ENCODE results near the gene XRCC2.
"Not testable (repeated sequence)": the region's sequence is repeated elsewhere in the genome, so short reads cannot be mapped to it uniquely, and the experiment has no call there.

The XRCC2 gene

GRCh38 chr7:152664636-152665035, 11.3 kb downstream of the XRCC2 start:
- DNase-seq (ENCODE audit: low read depth in 2 of 2), result no peak

GRCh38 chr7:152663931-152664330, 12.0 kb downstream of the XRCC2 start:
- no peak for DNase-seq (ENCODE audit: low read depth in 2 of 2)

DNA sequence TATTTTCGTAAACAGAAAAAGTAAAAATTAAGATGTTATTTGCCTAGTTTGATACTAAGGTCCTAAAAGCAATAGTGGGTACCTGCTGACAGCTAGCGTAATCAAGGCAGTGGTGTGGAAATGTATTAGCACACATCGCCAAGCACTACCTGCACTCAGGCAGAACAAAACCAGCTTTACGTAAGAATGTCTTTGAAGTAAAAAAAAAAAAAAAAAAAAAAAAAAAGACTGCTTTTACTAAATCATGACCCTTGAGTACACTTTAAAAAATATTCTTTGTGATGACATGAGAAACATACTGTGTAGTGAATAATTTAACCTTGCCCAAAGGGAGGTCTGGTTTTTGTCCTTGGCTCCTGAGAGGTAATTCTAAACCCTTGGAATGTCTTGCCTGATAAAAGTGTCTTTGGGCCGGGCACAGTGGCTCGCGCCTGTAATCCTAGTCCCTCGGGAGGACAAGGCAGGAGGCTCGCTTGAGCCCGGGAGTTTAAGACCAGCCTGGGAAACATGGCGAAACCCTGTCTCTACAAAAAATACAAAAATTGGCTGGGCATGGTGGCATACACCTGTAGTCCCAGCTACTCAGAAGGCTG, 12.7 kb downstream of the XRCC2 start:
- DNase-seq (ENCODE audit: low read depth in 2 of 2), result no peak

DNA sequence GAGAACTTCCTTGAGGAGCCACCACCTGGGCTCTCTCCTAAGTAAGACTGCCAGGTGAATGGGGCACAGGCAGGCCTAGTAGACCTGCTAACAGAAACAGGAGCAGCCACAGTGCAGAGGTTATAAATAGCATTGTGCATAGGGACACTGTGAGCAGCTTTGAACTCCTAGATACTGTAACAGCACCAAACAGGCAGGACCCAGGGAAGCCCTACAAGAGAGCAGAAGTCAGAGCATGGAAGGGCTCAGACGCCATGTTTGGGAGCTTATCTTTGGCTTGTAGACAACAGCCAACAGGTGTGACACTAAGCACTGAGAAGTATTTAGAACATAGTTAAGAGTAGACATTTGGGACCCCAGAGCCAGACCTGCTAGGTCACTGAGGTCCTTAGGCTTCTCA, 14.5 kb downstream of the XRCC2 start:
- no peak for DNase-seq (ENCODE audit: low read depth in 2 of 2)

DNA sequence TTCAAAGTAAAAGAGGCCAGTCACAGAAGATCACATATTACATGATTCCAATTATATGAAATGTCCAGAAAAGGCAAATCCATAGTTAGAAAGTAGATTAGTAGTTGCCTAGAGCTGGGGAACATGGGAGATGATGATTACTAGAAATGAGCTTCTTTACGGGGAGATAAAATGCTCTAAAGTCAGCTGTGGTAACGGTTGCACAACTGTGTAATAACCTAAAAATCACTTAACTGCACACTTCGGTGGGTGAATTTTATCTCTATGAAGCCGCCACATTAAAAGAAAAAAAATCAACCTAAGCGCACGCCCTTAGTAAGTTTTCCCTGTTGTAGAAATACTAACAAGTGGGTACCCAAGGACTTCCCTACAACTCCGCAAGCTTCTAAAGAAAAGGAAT, 15.9 kb downstream of the XRCC2 start:
- DNase-seq (ENCODE audit: low read depth in 2 of 2), result no peak

- DNase-seq (ENCODE audit: low read depth in 2 of 2), result no peak
These were observed 21.0 kb downstream of the XRCC2 start for GRCh38 chr7:152654971-152655370.

GRCh38 chr7:152649220-152649619, 26.7 kb downstream of the XRCC2 start:
- no peak for DNase-seq (ENCODE audit: low read depth in 2 of 2)

- DNase-seq (ENCODE audit: low read depth in 2 of 2), result no peak
These were observed 28.9 kb downstream of the XRCC2 start for GRCh38 chr7:152647009-152647408.

GRCh38 chr7:152646579-152646978, 29.4 kb downstream of the XRCC2 start:
- not testable (repeated sequence) for DNase-seq (ENCODE audit: low read depth in 2 of 2)

GRCh38 chr7:152643979-152644559, 31.9 kb downstream of the XRCC2 start:
- no peak for DNase-seq (ENCODE audit: low read depth in 2 of 2)

GRCh38 chr7:152641384-152641783, 34.6 kb downstream of the XRCC2 start:
- no peak for DNase-seq (ENCODE audit: low read depth in 2 of 2)

GRCh38 chr7:152640829-152641228, 35.1 kb downstream of the XRCC2 start:
- DNase-seq (ENCODE audit: low read depth in 2 of 2), result no peak

DNA sequence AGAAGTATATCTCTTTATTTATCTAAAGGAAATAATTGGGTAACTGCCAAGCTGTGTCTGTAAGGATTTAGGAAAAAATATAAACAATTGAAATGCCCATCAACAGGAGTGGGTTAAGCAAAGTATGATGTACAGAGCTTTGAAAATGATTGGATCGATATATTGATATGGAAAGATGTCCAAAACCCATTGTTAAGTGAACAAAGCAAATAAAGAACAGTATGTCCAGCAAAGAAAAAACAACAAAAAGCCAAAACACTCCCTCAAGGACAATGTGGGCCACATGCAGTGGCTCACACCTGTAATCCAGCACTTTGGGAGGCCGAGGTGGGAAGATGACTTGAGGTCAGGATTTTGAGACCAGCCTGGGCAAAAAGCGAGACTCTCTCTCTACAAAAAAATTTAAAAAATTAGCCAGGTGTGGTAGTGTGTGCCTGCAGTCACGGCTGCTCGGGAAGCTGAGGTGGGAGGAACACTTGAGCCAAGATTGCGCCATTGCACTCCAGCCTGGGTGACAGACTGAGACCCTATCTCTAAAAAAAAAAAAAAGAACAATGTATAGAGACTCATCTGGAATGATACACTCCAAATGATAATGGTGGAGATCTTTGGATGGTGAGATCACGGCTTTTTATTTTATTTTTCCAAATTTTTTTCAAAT, 37.9 kb downstream of the XRCC2 start:
- DNase-seq (ENCODE audit: low read depth in 2 of 2), result no peak

GRCh38 chr7:152637161-152637560, 38.8 kb downstream of the XRCC2 start:
- no peak for DNase-seq (ENCODE audit: low read depth in 2 of 2)

DNA sequence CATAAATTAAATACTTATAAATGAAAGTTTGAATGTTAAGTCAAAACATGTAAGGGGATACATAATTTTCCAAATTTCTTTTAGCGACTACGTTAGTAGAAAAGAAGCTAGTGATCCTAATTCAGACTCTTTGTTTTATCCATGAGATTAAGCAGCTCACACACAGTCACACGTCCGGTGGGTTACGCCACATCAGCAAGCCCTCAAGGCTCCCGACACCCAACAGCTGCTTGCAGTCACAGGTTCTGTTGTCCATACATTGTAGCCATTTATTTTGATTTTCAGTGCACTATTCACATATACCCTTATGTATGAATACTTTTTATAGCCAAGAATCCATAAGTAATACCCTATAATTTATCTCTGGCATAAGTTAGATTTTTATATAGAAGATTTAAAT, 39.5 kb downstream of the XRCC2 start:
- no peak for DNase-seq (ENCODE audit: low read depth in 2 of 2)

GRCh38 chr7:152633504-152633903, 42.4 kb downstream of the XRCC2 start:
- no peak for DNase-seq (ENCODE audit: low read depth in 2 of 2)

GRCh38 chr7:152633072-152633471, 42.9 kb downstream of the XRCC2 start:
- DNase-seq (ENCODE audit: low read depth in 2 of 2), result no peak

- DNase-seq (ENCODE audit: low read depth in 2 of 2), result not testable (repeated sequence)
These were observed 47.2 kb downstream of the XRCC2 start for GRCh38 chr7:152628772-152629171.

GRCh38 chr7:152624228-152624627, 51.7 kb downstream of the XRCC2 start:
- DNase-seq (ENCODE audit: low read depth in 2 of 2), result no peak

DNA sequence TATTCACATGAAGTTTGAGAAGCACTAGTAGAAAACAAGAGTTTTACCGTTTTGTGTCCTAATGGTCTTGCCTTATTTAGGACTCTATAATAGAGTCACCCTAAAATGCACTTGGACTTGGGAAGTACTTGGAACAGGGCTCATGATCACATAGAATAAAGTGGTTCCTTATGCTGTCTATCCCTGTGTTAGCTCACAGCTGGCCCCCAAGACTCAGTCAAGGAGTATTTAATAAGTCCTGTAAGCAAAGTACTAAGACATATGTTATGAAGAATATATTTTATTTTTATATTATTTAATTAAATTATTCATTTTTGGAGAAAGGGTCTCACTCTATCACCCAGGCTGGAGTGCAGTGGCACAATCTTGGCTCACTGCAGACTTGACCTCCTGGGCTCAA, 54.5 kb downstream of the XRCC2 start:
- DNase-seq (ENCODE audit: low read depth in 2 of 2), result no peak

- DNase-seq (ENCODE audit: low read depth in 2 of 2), result no peak
These were observed 56.8 kb downstream of the XRCC2 start for GRCh38 chr7:152619027-152619739.

DNA sequence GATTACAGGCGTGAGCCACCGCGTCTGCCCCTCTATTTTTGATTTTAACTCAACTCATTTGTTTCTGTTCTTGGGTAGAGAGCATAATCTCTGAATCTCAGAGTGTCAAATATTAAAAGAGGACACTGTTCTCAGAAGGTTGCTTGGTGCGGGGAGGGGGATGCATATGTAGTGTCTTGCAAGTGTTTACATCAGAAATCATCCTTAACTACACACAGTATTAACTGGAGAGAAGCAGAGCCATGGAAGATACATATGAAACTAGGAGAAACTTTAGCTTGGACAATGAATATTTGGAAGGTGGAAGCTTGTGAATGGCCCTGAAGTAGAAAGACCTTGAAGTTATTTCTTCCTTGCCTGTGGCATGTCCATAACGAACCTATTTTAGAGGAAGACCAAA, 57.5 kb downstream of the XRCC2 start:
- no peak for DNase-seq (ENCODE audit: low read depth in 2 of 2)

- DNase-seq (ENCODE audit: low read depth in 2 of 2), result no peak
These were observed 58.9 kb downstream of the XRCC2 start for GRCh38 chr7:152617056-152617455.
